Endothelial cell (in vitro differentiated cells): ENCODE results near the gene SERPINB1. TPM values are rescaled to one million over a fixed set of nuclear protein-coding genes. Genes with fewer than 3 reads are reported as not detected.
"Not testable (repeated sequence)": the region's sequence is repeated elsewhere in the genome, so short reads cannot be mapped to it uniquely, and the experiment has no call there.

ENCODE experiments used
- DNase-seq: peaks from one replicate; pipeline ENCODE4 v3.0.0; 2021; ENCODE audit warnings: low spot score
- H3K27ac Mint-ChIP-seq: one replicate; pipeline ENCODE4 v1.8.0; 2021; ENCODE audit warnings: mixed read lengths, inconsistent platforms; ENCODE audit not compliant: unreplicated experiment
- H3K27me3 Mint-ChIP-seq: one replicate; pipeline ENCODE4 v1.8.0; 2021; ENCODE audit warnings: mild to moderate bottlenecking, moderate library complexity, mixed read lengths, inconsistent platforms; ENCODE audit not compliant: unreplicated experiment
- H3K36me3 Mint-ChIP-seq: one replicate; pipeline ENCODE4 v1.8.0; 2021; ENCODE audit warnings: mild to moderate bottlenecking, low read depth, mixed read lengths, inconsistent platforms; ENCODE audit not compliant: unreplicated experiment
- H3K4me1 Mint-ChIP-seq: one replicate; pipeline ENCODE4 v1.8.0; 2021; ENCODE audit warnings: mild to moderate bottlenecking, mixed read lengths, inconsistent platforms; ENCODE audit not compliant: unreplicated experiment
- H3K4me3 Mint-ChIP-seq: one replicate; pipeline ENCODE4 v1.8.0; 2021; ENCODE audit warnings: mild to moderate bottlenecking, mixed read lengths, inconsistent platforms; ENCODE audit not compliant: unreplicated experiment
- H3K9me3 Mint-ChIP-seq: one replicate; pipeline ENCODE4 v1.8.0; 2021; ENCODE audit warnings: mixed read lengths, inconsistent platforms; ENCODE audit not compliant: unreplicated experiment
- CTCF ChIP-seq: fragments of 200-600 bp; sonication (generic); IDR thresholded peaks from one replicate; pipeline ENCODE4 v1.5.0; 2021; ENCODE audit warnings: antibody characterized with exemption; ENCODE audit not compliant: unreplicated experiment
- total RNA-seq: library from RNA; stranded (reverse); fragmentation: NEBNext Ultra II Directional; extraction: Animal tissue kit (Norgen Biotek cat#: 25700); gene quantifications from one replicate; pipeline ENCODE4 v1.2.1, GENCODE V29; 2021; ENCODE audit not compliant: unreplicated experiment

SERPINB1 gene
- total RNA-seq, 1 donor from 2014 or later, result 16.6 TPM

GRCh38 chr6:2853769-2854395 is 12.2 kb upstream of the SERPINB1 start:
- Mint-ChIP-seq H3K4me3 (no peak overlapping the region), H3K27me3 (peaks cover 5% of the 10 kb centered on the region), H3K9me3 (no peaks in the 10 kb centered on the region), H3K4me1 (peaks cover 54% of the 10 kb centered on the region), H3K36me3 (no peaks in the 10 kb centered on the region), H3K27ac (peak overlapping the region; percentile 94)
- DNase-seq, result no peak
- peak; percentile 22 for TF ChIP-seq CTCF

- H3K27me3 Mint-ChIP-seq, H3K9me3 Mint-ChIP-seq, H3K36me3 Mint-ChIP-seq, DNase-seq, H3K4me3 Mint-ChIP-seq: not testable (repeated sequence)
- peak overlapping the region; percentile 94 for H3K27ac Mint-ChIP-seq
- peaks cover 54% of the 10 kb centered on the region for H3K4me1 Mint-ChIP-seq
Observed at GRCh38 chr6:2853378-2853768, 11.7 kb upstream of the SERPINB1 start.

- peak overlapping the region; percentile 13 for H3K27ac Mint-ChIP-seq
- H3K9me3 Mint-ChIP-seq, result no peaks in the 10 kb centered on the region
- peaks cover 5% of the 10 kb centered on the region for H3K27me3 Mint-ChIP-seq
- DNase-seq, result no peak
- peaks cover 53% of the 10 kb centered on the region for H3K4me1 Mint-ChIP-seq
- no peak for TF ChIP-seq CTCF
- H3K36me3 Mint-ChIP-seq, result no peaks in the 10 kb centered on the region
- no peak overlapping the region for H3K4me3 Mint-ChIP-seq
Observed at GRCh38 chr6:2852921-2853322, 11.3 kb upstream of the SERPINB1 start.

GRCh38 chr6:2852514-2852855 is 10.8 kb upstream of the SERPINB1 start:
- no peaks in the 10 kb centered on the region for H3K9me3 Mint-ChIP-seq
- no peak overlapping the region for H3K4me3 Mint-ChIP-seq
- no peaks in the 10 kb centered on the region for H3K36me3 Mint-ChIP-seq
- DNase-seq, result no peak
- peaks cover 5% of the 10 kb centered on the region for H3K27me3 Mint-ChIP-seq
- peaks cover 49% of the 10 kb centered on the region for H3K4me1 Mint-ChIP-seq
- no peak overlapping the region for H3K27ac Mint-ChIP-seq
- TF ChIP-seq CTCF, result no peak

- Mint-ChIP-seq H3K4me3 (no peak overlapping the region), H3K9me3 (no peaks in the 10 kb centered on the region), H3K27me3 (peaks cover 5% of the 10 kb centered on the region), H3K36me3 (no peaks in the 10 kb centered on the region), H3K4me1 (peaks cover 43% of the 10 kb centered on the region), H3K27ac (no peak overlapping the region)
- TF ChIP-seq CTCF, result no peak
- DNase-seq, result no peak
Observed at GRCh38 chr6:2851727-2852513, 10.3 kb upstream of the SERPINB1 start.
